Fibroblast of mammary gland (primary cell): ENCODE measurements around the gene ARF1.

Experiments
- DNase-seq: peaks from one replicate; pipeline ENCODE4 v3.0.0-alpha.2; 2010; ENCODE audit warnings: low read depth
- H3K4me3 ChIP-seq: 2 replicates; pipeline ENCODE4 v1.5.1; 2011; ENCODE audit warnings: low read depth, mild to moderate bottlenecking, low read length, moderate library complexity; ENCODE audit not compliant: control insufficient read depth
- CTCF ChIP-seq: conservative IDR thresholded peaks from 2 replicates; pipeline ENCODE4 v1.5.1; 2011; ENCODE audit warnings: low read depth, low read length, inconsistent platforms; ENCODE audit not compliant: control insufficient read depth, insufficient read depth

ARF1 gene

GRCh38 chr1:228081578-228082213, 812 bp upstream of the ARF1 start:
- peak overlapping the region; percentile 60 for H3K4me3 ChIP-seq
- DNase-seq, result no peak

GRCh38 chr1:228082918-228083870, 686 bp downstream of the ARF1 start:
- TF ChIP-seq CTCF, result no peak
- peak overlapping the region; percentile 96 for H3K4me3 ChIP-seq
- no peak for DNase-seq

More at GRCh38 chr1:228081578-228082213, 812 bp upstream of the ARF1 start:
- no peak for TF ChIP-seq CTCF

GRCh38 chr1:228083871-228084278, 1.4 kb downstream of the ARF1 start:
- no peak for TF ChIP-seq CTCF
- DNase-seq, result no peak
- H3K4me3 ChIP-seq, result peak overlapping the region; percentile 96

- peak overlapping the region; percentile 96 for H3K4me3 ChIP-seq
- DNase-seq, result peak; percentile 96
- no peak for TF ChIP-seq CTCF
Observed at GRCh38 chr1:228084325-228084724, 1.8 kb downstream of the ARF1 start.

- DNase-seq, result no peak
- peak overlapping the region; percentile 96 for H3K4me3 ChIP-seq
- TF ChIP-seq CTCF, result no peak
Observed at GRCh38 chr1:228084797-228085196, 2.3 kb downstream of the ARF1 start.

GRCh38 chr1:228085287-228085951, 2.9 kb downstream of the ARF1 start:
- no peak for TF ChIP-seq CTCF
- peak overlapping the region; percentile 96 for H3K4me3 ChIP-seq
- peak; percentile 81 for DNase-seq
